GM12801 (cell line): Measurements from ENCODE around the gene TYW5.

Experiments used
- CTCF ChIP-seq: IDR thresholded peaks from one replicate; pipeline ENCODE4 v1.5.1; 2011; ENCODE audit warnings: control low read depth; ENCODE audit not compliant: insufficient read length; ENCODE audit errors: extremely low read depth

The TYW5 gene

GRCh38 chr2:199903111-199903510, 52.2 kb downstream of the TYW5 start:
- no peak for TF ChIP-seq CTCF

- TF ChIP-seq CTCF: no peak
Measured at GRCh38 chr2:199902486-199903110, 52.7 kb downstream of the TYW5 start.

- TF ChIP-seq CTCF: no peak
Measured at GRCh38 chr2:199901942-199902341, 53.3 kb downstream of the TYW5 start.

GRCh38 chr2:199896617-199897016, 58.7 kb downstream of the TYW5 start:
- TF ChIP-seq CTCF: no peak

GRCh38 chr2:199895406-199895805, 59.9 kb downstream of the TYW5 start:
- no peak for TF ChIP-seq CTCF

GRCh38 chr2:199883474-199884212, 71.6 kb downstream of the TYW5 start:
- TF ChIP-seq CTCF: no peak

GRCh38 chr2:199882667-199883066, 72.6 kb downstream of the TYW5 start:
- TF ChIP-seq CTCF: no peak
